Kidney (tissue), 14 donors: Measurements from ENCODE around the gene C22orf23. TPM values are rescaled to one million over a fixed set of nuclear protein-coding genes. Genes with fewer than 3 reads are reported as not detected.
"Not testable (repeated sequence)": the region's sequence is repeated elsewhere in the genome, so short reads cannot be mapped to it uniquely, and the experiment has no call there.

Experiments
- DNase-seq, 5 donors: peaks; one replicate each; pipeline ENCODE4 v3.0.0-alpha.2; 2013 to 2020
- FAIRE-seq: peaks from 2 replicates; lab custom pipeline; 2012; peaks lifted over from hg19 to GRCh38; lab: Jason Lieb, UNC
- H3K27ac ChIP-seq, 2 donors: one replicate each; pipeline ENCODE4 v1.7.0; 2013; ENCODE audit warnings: low read depth in 2 of 2, low read length in 2 of 2, inconsistent platforms in 1 of 2
- H3K27me3 ChIP-seq: one replicate; pipeline ENCODE4 v1.7.1; 2013; ENCODE audit warnings: low read length, inconsistent platforms; ENCODE audit not compliant: control insufficient read depth, insufficient read depth
- H3K36me3 ChIP-seq, 3 donors: one replicate each; pipeline versions ENCODE4 v1.7.0 to v1.7.1; 2013; ENCODE audit warnings: low read length in 3 of 3, control low read depth in 1 of 3, inconsistent platforms in 1 of 3; ENCODE audit not compliant: insufficient read depth in 3 of 3, control insufficient read depth in 2 of 3
- H3K4me1 ChIP-seq, 3 donors: one replicate each; pipeline versions ENCODE4 v1.7.0 to v1.7.1; 2013; ENCODE audit warnings: low read length in 3 of 3, inconsistent platforms in 1 of 3, low read depth in 1 of 3; ENCODE audit not compliant: control insufficient read depth in 2 of 3, insufficient read depth in 2 of 3
- H3K4me3 ChIP-seq, 3 donors: one replicate each; pipeline versions ENCODE4 v1.7.0 to v1.8.1; 2013; ENCODE audit warnings: low read length in 3 of 3, control low read depth in 1 of 3, inconsistent platforms in 1 of 3
- H3K9ac ChIP-seq, 3 donors: one replicate each; pipeline versions ENCODE4 v1.7.0 to v1.7.1; 2013; ENCODE audit warnings: low read length in 3 of 3, control low read depth in 1 of 3, inconsistent platforms in 1 of 3
- H3K9me3 ChIP-seq, 3 donors: one replicate each; pipeline versions ENCODE4 v1.7.0 to v1.7.1; 2013; ENCODE audit warnings: low read length in 3 of 3, control low read depth in 1 of 3, inconsistent platforms in 1 of 3; ENCODE audit not compliant: control insufficient read depth in 2 of 3, insufficient read depth in 1 of 3
- CTCF ChIP-seq: IDR thresholded peaks from 3 replicates; pipeline ENCODE4 v1.5.1; 2012; ENCODE audit warnings: mild to moderate bottlenecking, moderate library complexity, borderline replicate concordance; ENCODE audit not compliant: insufficient read depth; ENCODE audit errors: extremely low read depth
- intact Hi-C: fragments of 100-400 bp; cut with DNase I; formaldehyde crosslinking; loops from one replicate; pipeline ENCODE4 v1.11.1; 2022
- polyA plus RNA-seq: library from polyadenylated mRNA; stranded (reverse); fragments of 350-450 nt; fragmentation: Illumina TruSeq; extraction: RNeasy Lipid Tissue Mini Kit (QIAGEN cat#74804); gene quantifications from one replicate; pipeline ENCODE4 v1.2.3, GENCODE V29; 2014; ENCODE audit warnings: low read depth, low replicate concordance; ENCODE audit not compliant: insufficient read depth
- total RNA-seq: library from RNA; stranded (reverse); fragmentation: NEBNext Ultra II Directional; extraction: Animal tissue kit (Norgen Biotek cat#: 25700); gene quantifications from one replicate; pipeline ENCODE4 v1.2.1, GENCODE V29; 2021
- donor health status: control.
- donor health status: control.
- donor health status: control.
- donor health status: control.
- donor health status: control.
- donor health status: DM: yes; HTN: yes; CAD: no.
- donor health status: Normal renal cell carcinoma (clear cell type).

C22orf23 gene
- total and polyA plus RNA-seq, 2 donors from 2014 or later, result 0.57 to 1.0 TPM

DNA sequence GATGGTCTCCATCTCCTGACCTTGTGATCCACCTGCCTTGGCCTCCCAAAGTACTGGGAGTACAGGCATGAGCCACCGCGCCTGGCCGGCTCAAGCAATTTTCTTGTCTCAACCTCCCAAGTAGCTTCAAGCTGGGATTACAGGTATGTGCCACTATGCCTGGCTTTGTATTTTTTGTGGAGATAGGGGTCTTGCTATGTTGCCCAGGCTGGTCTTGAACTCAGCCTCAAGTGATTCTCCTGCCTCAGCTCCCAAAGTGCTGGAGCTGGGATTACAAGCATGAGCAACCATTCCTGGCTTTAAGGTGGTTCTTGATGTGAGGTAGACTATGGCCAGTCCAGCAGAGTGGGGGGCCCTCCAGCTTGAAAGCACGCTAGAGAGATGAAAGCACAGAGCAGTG is 7.7 kb upstream of the C22orf23 start:
- no peaks in the 10 kb centered on the region for H3K27me3 ChIP-seq
- peaks cover 0 to 6% (median 2%) of the 10 kb centered on the region in 3 donors for H3K4me1 ChIP-seq
- H3K9ac ChIP-seq, result no peak overlapping the region
- no peak for TF ChIP-seq CTCF
- no peaks in the 10 kb centered on the region for H3K9me3 ChIP-seq
- no peak for DNase-seq
- no peak overlapping the region for H3K4me3 ChIP-seq
- FAIRE-seq, result no peak
- H3K36me3 ChIP-seq, result peaks cover 4 to 30% (median 24%) of the 10 kb centered on the region in 3 donors
- intact Hi-C loops, result loop anchor here (10.0 kb wide), 1 partner anchor 146 kb away; no protein-coding TSS in a partner anchor
- H3K27ac ChIP-seq, result no peak overlapping the region

DNA sequence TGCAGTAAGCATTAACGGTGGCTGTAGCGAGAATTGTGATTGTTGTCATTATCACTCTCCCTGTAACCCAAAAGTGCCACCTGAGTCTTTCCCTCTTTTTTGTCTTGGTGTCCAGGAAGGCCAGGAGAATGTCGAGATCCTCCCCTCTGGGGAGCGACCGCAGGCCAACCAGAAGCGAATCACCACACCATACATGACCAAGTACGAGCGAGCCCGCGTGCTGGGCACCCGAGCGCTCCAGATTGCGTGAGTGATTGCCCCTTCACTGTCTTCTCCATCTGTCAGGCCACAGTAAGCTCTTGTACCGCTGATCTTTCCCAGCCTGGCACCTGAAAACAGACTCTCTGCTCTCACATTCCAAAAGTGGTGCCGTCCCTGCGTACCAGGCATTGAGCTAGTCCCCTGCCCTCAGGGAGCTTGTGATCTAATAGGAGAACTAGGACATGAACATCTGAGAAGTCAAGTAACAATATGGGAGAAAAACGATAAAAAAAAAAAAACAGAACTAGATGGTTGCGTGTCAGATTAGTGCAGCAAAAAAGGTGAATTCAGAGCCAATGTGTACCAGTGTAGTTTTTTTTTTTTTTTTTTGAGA is 5.9 kb upstream of the C22orf23 start:
- Histone ChIP-seq H3K4me1 (peaks cover 0 to 5% (median 3%) of the 10 kb centered on the region in 3 donors), H3K36me3 (peaks cover 4 to 30% (median 24%) of the 10 kb centered on the region in 3 donors), H3K9me3 (no peaks in the 10 kb centered on the region), H3K27ac (no peak overlapping the region), H3K9ac (no peak overlapping the region), H3K4me3 (no peak overlapping the region), H3K27me3 (no peaks in the 10 kb centered on the region)
- TF ChIP-seq CTCF, result no peak
- peak in 1 of 5 donors; percentile 67 for DNase-seq
- FAIRE-seq, result no peak
- intact Hi-C loops, result no loop called here

GRCh38 chr22:37957232-37957631 is 3.8 kb upstream of the C22orf23 start:
- H3K4me3 ChIP-seq, result no peak overlapping the region
- H3K27me3 ChIP-seq, result no peaks in the 10 kb centered on the region
- intact Hi-C loops, result no loop called here
- DNase-seq (no peak), FAIRE-seq (no peak)
- H3K36me3 ChIP-seq, result peaks cover 2 to 30% (median 20%) of the 10 kb centered on the region in 3 donors
- no peak overlapping the region for H3K27ac ChIP-seq
- H3K9ac ChIP-seq, result no peak overlapping the region
- peaks cover 0 to 11% (median 5%) of the 10 kb centered on the region in 3 donors for H3K4me1 ChIP-seq
- no peak for TF ChIP-seq CTCF
- no peaks in the 10 kb centered on the region for H3K9me3 ChIP-seq

DNA sequence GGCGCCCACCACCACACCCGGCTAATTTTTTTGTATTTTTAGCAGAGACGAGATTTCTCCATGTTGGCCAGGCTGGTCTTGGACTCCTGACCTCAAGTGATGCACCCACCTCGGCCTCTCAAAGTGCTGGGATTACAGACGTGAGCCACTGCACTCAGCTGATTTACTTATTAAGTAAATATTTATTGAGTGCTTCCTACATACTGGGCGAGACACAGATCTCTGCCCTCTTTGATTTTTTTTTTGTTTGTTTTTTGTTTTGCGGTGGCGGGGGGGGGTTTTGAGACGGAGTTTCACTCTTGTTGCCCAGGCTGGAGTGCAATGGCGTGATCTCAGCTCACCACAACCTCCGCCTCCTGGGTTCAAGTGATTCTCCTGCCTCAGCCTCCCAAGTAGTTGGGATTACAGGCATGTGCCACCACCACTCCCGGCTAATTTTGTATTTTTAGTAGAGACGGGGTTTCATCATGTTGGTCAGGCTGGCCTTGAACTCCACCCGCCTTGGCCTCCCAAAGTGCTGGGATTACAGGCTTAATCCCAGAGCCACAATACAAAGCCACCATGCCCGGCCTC is 2.5 kb upstream of the C22orf23 start:
- H3K9ac ChIP-seq, H3K9me3 ChIP-seq, intact Hi-C loops, H3K27ac ChIP-seq, DNase-seq, H3K4me3 ChIP-seq, FAIRE-seq, H3K27me3 ChIP-seq: not testable (repeated sequence)
- H3K36me3 ChIP-seq, result peaks cover 2 to 25% (median 12%) of the 10 kb centered on the region in 3 donors
- H3K4me1 ChIP-seq, result peaks cover 0 to 11% (median 5%) of the 10 kb centered on the region in 3 donors
